ENCODE data around the gene KTN1. TPM values are rescaled to one million over a fixed set of nuclear protein-coding genes. Genes with fewer than 3 reads are reported as not detected.

The KTN1 gene
- total RNA-seq, 4 donors from 2014 or later: 130 to 176 (median 150) TPM

- peaks cover 0 to 68% (median 5%) of the 10 kb centered on the region in 3 donors for H3K36me3 ChIP-seq
- no peak overlapping the region for H3K4me3 ChIP-seq
- no peak for DNase-seq (ENCODE audit: low spot score in 2 of 2)
- TF ChIP-seq EP300 (IDR thresholded peaks at IDR 0.05): no peak
- no peak for TF ChIP-seq CTCF (IDR thresholded peaks at IDR 0.05)
- TF ChIP-seq POLR2A (IDR thresholded peaks at IDR 0.05): no peak
- H3K27me3 ChIP-seq: no peaks in the 10 kb centered on the region
- H3K27ac ChIP-seq: no peak overlapping the region
- no peaks in the 10 kb centered on the region for H3K4me1 ChIP-seq
- no peaks in the 10 kb centered on the region for H3K9me3 ChIP-seq
Measured at GRCh38 chr14:55661029-55661428, 81.0 kb downstream of the KTN1 start.

GRCh38 chr14:55662752-55663151 lies 82.7 kb downstream of the KTN1 start:
- Histone ChIP-seq H3K27ac (no peak overlapping the region), H3K27me3 (no peaks in the 10 kb centered on the region), H3K36me3 (peaks cover 0 to 53% (median 5%) of the 10 kb centered on the region in 3 donors), H3K4me3 (no peak overlapping the region), H3K9me3 (no peaks in the 10 kb centered on the region), H3K4me1 (no peaks in the 10 kb centered on the region)
- no peak for DNase-seq (ENCODE audit: low spot score in 2 of 2)
- 89 to 92% methylated on average over 5 of the region's 5 CpGs for WGBS, 2 donors
- no peak for TF ChIP-seq CTCF (IDR thresholded peaks at IDR 0.05)
- no peak for TF ChIP-seq POLR2A (IDR thresholded peaks at IDR 0.05)
- TF ChIP-seq EP300 (IDR thresholded peaks at IDR 0.05): no peak

- no peak for DNase-seq (ENCODE audit: low spot score in 2 of 2)
- peaks cover 0 to 45% (median 5%) of the 10 kb centered on the region in 3 donors for H3K36me3 ChIP-seq
- TF ChIP-seq EP300 (IDR thresholded peaks at IDR 0.05) (no peak), POLR2A (IDR thresholded peaks at IDR 0.05) (no peak), CTCF (IDR thresholded peaks at IDR 0.05) (no peak)
- WGBS, 2 donors: 75 to 83% methylated on average over 4 of the region's 4 CpGs
- H3K4me1 ChIP-seq: no peaks in the 10 kb centered on the region
- H3K27ac ChIP-seq: no peak overlapping the region
- H3K9me3 ChIP-seq: no peaks in the 10 kb centered on the region
- H3K27me3 ChIP-seq: no peaks in the 10 kb centered on the region
- H3K4me3 ChIP-seq: no peak overlapping the region
Measured at GRCh38 chr14:55665067-55665675, 85.2 kb downstream of the KTN1 start.

- H3K4me3 ChIP-seq: no peak overlapping the region
- H3K9me3 ChIP-seq: no peaks in the 10 kb centered on the region
- 91 to 93% methylated on average over 2 of the region's 2 CpGs for WGBS, 2 donors
- H3K27ac ChIP-seq: no peak overlapping the region
- TF ChIP-seq CTCF (IDR thresholded peaks at IDR 0.05) (no peak), EP300 (IDR thresholded peaks at IDR 0.05) (no peak), POLR2A (IDR thresholded peaks at IDR 0.05) (no peak)
- peaks cover 0 to 49% (median 3%) of the 10 kb centered on the region in 3 donors for H3K36me3 ChIP-seq
- DNase-seq (ENCODE audit: low spot score in 2 of 2): no peak
- no peaks in the 10 kb centered on the region for H3K27me3 ChIP-seq
- no peaks in the 10 kb centered on the region for H3K4me1 ChIP-seq
Measured at GRCh38 chr14:55667801-55668200, 87.8 kb downstream of the KTN1 start.

- Histone ChIP-seq H3K36me3 (peaks cover 0 to 63% (median 5%) of the 10 kb centered on the region in 3 donors), H3K9me3 (no peaks in the 10 kb centered on the region), H3K27me3 (no peaks in the 10 kb centered on the region), H3K4me3 (no peak overlapping the region), H3K4me1 (no peaks in the 10 kb centered on the region), H3K27ac (no peak overlapping the region)
- WGBS, 2 donors: 59 to 65% methylated on average over 2 of the region's 2 CpGs
- TF ChIP-seq EP300 (IDR thresholded peaks at IDR 0.05): no peak
- TF ChIP-seq POLR2A (IDR thresholded peaks at IDR 0.05): no peak
- no peak for TF ChIP-seq CTCF (IDR thresholded peaks at IDR 0.05)
- DNase-seq (ENCODE audit: low spot score in 2 of 2): no peak
Measured at GRCh38 chr14:55671641-55672040, 91.6 kb downstream of the KTN1 start.

All from tibial nerve (tissue), 4 donors.